HT-29 (cell line): ENCODE measurements around the gene RSPRY1. TPM values are rescaled to one million over a fixed set of nuclear protein-coding genes. Genes with fewer than 3 reads are reported as not detected.

Source experiments
- DNase-seq: peaks from one replicate; pipeline ENCODE4 v3.0.0-alpha.2; 2015; ENCODE audit warnings: low spot score
- total RNA-seq: library from RNA; depleted of rRNA; stranded (reverse); fragments of >200 nt; shearing (Covaris generic); gene quantifications from 2 replicates; pipeline ENCODE4 v1.2.3, GENCODE V29; 2014; rRNA removed

The RSPRY1 gene
- 20.7 and 21.3 TPM in 2 replicates for total RNA-seq

DNA sequence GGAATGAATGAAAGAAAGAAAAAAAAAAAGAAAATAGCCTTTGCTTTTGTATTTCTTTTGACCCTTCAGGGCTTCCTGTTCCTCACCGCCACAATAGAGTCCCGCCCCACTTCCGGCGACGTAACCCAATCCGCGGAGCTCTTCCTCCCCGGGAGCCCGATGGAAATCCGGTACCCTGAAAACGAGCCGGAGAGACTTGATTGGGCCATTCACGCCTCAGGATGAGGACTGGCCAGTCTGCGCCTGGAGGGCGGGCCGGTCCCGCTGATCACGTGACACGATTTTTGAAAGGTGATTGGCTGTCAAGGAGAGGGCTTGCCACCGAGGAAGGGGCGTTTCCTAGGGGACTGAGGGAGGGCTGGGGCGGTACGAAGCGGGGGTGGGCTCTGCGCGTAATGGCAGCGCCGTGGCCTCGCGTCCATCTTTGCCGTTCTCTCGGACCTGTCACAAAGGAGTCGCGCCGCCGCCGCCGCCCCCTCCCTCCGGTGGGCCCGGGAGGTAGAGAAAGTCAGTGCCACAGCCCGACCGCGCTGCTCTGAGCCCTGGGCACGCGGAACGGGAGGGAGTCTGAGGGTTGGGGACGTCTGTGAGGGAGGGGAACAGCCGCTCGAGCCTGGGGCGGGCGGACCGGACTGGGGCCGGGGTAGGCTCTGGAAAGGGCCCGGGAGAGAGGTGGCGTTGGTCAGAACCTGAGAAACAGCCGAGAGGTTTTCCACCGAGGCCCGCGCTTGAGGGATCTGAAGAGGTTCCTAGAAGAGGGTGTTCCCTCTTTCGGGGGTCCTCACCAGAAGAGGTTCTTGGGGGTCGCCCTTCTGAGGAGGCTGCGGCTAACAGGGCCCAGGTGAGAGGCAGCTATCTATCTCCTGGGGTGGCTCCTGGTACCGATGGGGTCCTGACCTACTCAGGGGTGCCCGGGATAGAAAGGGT lies at the start of gene RSPRY1, which contains the start of gene PSME3IP1:
RSPRY1 (plus strand) TSS at position 385 of the 927 bp plus-strand sequence. CDS start 18,330 bp downstream, outside the sequence.
PSME3IP1 (minus strand) TSS at position 95 of the 927 bp plus-strand sequence. CDS start 12,185 bp downstream, outside the sequence.
- DNase-seq, result peak; percentile 99

DNA sequence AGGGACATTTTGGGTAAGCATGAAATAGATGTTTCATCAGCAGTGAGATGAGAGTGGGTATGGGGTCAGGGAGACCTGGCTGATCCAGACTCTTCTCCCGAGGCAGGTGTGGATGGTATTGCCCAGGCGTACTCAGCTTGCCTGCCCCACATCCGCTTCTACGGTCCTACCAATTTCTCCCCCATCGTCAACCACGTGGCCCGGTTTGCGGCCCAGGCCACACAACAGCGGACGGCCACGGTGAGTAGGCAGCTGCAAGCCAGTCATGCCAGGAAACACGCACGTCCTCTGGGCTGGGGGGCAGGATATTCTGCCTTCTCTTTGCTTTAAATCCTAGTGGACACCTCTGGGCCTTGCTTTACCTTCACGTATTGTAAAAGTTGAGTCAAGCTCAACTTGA lies 49.1 kb upstream of the RSPRY1 start:
- no peak for DNase-seq

DNA sequence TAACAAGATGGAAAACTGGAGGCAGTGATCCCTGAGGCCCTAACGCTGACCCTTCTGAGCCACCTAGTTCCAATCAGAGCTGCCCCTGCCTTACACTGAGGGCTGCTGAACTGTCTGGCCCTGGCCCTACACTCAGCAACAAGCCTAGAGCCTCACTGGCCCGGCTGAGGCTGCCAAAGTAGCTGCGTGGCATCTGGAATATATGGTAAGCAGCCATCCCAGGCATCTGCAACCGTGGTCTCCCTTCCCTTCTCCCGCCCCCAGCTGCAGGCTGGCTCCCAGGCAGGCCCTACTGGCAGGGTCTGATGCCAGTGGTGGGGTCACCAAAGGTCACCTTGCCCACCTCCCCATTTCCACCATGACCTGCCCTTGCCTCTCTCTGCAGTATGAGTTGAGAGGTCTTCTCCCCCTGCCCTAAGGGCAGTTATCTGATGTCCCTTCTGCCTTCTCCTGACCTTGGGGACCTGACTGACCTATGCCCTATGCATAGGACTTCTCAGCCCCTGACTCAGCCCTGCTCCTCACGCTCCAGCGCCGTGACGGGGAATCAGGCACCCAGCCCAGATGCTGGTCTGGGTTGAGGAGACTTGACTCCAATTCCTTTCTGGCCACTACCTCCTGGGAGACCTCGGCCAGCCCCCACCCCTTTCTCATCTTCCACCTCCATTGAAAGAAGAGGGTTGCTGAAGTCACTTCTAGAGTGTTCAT lies 48.4 kb upstream of the RSPRY1 start:
- DNase-seq, result no peak

DNA sequence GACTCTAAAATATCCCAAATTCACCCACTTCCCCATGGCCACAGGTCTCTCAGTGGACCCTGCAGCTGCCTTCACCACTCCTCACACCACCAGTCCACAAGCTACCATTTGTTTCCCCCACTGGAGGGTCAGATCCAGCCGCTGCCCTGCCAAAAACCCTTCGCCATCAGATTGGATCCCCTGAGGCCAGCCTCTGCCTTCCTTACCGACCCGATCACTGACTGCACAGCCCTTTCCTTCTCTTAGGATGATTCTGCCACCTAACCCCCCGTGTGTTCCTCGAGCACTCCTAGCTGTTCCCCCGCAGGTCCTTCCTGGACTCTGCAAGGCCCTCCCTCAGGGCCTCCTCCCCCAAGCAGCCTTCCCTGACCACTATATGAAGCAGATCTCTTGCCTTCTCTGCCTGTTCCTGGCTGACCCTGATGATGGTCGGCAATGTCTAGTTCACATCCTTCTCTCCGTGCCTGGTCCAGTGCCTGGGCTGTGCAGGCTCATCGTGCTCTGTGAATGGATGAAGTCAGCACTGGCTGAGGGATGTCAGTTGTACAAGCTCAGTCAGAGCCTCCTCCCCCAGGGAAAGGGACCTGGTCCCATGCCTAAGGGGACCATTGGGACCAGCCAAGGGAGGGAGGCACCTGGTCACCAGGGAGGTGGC lies 47.7 kb upstream of the RSPRY1 start:
- DNase-seq, result no peak

DNA sequence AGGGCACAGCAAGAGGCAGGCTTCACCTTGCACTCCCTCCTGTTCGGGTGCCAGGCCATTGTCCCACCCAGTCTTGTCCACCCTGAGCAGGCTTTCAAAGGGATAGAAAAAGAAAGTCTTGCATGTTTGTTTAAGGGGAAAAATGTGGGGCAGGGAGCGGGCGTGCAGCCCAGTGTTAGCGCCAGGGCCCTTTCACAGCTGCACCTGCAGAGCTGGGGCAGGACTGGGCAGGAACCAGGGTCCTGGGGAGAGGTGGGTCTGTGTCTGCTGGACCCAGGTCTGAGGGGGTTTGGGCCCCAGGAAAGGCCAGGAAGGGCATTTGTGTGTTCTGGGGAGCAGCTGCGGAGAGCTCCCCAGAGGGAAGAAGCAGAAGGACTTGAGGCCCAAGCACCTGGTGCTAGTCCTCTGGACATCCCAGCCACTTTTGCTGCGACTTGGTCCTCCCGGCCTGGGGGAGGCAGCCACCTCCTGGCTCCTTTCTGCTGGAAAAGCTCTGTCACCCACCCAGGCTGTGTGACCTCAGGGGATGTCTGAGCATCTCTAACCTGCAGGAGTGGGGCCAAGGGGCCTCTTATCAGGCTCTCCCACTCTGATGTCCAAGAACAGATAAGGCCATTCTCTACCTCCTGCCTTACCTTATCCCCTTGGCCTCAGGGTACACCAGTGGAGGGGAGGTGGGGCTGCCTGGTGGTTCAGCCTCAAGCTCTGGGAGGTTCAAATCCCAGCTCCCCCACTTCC lies 45.0 kb upstream of the RSPRY1 start:
- DNase-seq, result peak; percentile 42

DNA sequence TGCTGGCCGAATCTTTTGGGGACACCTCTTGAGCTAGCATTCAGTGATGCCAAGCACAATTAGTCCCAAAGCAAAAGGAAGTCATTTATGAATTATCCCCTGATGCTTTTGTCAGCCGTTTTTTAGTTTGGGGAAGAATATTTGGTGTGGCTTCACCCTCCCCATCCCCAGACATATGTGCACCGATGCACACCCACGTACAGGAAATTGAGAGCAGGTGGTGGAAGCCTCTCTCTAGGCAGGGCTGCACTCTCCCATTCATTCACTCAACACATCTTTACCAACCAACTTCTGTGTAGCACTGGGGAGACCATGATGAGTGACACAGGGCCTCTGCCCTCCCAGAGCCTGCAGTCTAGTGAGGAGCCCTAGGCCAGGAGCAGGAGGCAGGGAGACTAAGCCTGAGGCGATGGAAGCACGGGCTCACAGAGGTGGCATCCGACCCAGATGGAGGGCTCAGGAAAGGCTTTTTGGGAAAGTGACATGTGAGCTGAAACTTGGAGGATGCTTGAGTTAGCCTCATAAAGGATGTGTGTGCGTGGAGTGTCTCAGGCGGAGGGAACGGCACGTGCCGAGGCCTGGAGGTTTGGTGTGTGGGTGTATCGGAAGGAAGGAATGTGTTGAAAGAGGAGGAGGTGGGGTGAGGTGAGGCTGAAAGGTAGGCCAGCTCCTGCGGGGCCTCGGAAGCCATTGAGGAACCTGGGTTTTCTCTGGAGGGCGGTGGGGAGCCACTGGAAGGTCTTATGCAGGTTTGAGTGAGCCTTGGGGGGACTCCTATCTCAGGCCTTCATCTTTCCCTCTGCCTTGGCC lies 44.1 kb upstream of the RSPRY1 start:
- DNase-seq, result no peak

DNA sequence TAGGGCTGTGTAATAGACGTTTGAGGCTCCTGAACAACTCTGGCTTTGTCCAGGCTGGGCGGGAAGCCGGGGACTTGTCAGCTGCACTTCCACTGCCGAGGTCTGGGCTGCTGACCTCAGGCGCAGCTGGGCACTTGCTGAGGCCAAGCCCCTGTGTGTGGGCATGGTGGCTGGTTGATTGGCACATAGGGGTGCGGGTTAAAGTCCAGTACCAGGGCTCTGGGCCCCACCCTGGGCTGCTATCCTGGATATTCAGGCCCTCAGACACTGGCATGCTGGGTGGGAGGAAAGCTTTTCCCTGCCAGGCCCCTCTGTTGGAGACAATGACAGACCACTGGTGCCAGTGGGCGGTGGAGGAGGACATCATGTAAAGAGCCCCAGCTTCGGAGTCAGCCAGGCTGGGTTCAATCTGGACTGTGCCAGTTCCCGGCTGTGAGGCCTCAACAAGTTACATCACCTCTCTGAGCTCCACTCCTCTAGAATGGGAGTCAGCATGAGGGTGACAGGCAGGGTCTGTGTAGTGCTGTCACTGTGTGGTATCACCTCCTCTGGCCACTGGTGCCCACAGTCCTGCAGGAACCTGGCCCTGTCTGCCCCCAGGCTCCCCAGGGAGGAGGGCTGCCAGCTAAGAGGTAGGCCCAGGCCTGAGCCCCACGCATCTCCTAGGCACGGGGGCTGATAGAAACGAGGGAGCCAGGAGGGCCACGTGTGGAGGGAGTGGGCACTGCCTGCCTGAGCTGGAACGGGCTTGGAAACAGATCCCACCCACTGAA lies 42.8 kb upstream of the RSPRY1 start:
- DNase-seq, result no peak

DNA sequence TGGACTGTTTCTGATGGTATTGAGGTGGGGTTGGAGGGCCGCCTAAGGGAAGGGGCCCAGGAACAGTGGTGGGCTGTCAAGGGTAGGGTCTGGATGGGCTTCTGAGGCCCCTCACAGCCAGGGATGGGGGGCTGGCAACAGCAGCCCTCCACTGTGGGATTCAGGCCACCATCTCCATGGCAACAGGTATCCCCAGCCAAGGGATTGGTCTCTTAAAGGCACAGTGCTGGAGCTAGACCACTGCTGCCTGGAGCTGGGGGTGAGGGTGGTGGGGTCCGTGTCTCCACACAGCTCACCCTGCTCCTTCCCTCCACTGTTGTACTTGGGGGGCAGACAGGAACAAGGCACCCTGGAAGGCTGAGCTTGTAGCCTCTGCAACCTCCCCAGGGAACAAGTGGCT lies 42.1 kb upstream of the RSPRY1 start:
- DNase-seq, result no peak

DNA sequence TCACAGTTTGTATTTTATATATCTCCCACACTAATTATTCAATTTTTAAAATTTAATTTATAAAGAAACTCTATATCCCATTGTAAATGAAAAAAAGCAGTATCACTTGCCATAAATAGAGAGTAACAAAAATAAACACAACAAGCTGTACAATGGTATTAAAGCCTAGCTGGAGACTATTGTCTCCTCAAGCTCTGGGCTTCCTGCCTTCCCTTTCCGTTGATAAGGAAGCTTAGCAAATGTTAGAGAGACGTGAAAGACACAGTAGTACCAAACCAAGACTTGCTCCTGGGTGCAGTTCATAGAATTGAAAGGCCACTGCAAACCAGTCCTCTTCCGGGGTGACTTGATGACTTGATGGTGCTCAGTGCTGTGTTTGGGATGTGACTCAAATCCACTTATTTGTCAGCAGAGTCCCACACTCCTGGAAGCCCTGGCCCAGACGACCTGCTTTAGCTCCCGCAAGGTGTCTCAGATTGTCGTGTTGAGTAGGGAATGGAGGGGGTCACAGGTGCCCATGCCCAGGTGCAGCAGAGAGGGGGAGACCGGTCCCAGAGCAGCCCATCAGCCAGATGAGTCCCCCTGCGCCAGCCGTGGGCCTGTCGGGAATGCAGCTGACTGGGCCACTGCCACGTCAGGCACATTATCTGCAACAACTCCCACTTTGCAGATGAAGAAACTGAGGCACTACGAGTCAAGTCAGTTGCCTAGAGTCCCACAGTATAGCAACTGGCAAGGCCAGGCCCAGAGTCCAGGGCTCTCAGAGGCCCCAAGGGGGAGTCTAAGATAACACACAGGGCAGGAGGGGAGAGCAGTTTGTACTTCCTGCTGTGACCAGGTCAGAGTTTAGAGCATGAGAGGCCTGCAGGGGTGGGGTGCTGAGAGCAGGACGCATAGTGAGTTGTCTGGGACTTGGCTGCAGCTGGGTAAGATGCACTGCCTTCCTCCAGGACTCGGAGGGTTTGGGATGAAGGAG lies 40.8 kb upstream of the RSPRY1 start:
- no peak for DNase-seq

DNA sequence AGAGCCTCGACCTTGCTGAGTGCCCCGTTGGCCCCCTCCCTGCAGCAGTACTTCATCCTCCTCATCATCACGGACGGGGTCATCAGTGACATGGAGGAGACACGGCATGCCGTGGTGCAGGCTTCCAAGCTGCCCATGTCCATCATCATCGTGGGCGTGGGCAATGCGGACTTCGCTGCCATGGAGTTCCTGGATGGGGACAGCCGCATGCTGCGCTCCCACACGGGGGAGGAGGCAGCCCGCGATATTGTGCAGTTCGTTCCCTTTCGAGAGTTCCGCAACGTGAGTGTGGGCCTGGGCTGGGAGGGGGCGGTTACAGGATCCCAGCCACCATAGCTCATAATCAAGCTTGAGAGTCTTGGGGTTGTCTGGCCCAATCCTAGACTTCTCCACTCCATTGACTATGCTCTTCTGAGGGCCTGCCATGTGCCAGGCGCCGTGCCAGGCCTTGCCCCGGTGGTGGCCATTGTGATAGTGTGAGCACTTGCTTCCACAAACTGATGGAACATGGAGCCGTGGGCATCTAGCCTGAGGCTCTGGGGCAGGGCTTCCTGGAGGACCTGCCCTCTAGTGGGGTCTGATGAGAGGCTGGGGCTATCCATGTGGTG lies 40.0 kb upstream of the RSPRY1 start:
- DNase-seq, result no peak

DNA sequence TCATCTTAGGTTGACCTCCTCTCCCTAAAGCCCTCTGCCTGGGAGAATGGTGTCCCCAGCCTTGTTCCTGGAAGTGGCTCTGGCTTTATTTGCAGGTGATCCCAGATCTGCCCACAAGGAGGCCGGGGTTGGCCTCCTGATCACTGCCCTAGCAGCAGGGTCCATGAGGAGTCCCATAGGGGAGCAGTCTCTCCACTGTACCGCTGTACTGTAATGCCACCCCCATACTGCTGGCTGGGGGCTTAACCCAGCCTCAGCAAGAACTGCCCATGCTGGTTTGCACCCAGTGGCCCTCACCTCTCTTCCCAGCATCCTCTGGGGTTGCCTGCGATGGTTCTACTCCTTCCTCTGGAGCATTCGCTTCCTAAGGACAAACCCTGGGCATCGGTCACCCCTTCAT lies 39.4 kb upstream of the RSPRY1 start:
- no peak for DNase-seq

DNA sequence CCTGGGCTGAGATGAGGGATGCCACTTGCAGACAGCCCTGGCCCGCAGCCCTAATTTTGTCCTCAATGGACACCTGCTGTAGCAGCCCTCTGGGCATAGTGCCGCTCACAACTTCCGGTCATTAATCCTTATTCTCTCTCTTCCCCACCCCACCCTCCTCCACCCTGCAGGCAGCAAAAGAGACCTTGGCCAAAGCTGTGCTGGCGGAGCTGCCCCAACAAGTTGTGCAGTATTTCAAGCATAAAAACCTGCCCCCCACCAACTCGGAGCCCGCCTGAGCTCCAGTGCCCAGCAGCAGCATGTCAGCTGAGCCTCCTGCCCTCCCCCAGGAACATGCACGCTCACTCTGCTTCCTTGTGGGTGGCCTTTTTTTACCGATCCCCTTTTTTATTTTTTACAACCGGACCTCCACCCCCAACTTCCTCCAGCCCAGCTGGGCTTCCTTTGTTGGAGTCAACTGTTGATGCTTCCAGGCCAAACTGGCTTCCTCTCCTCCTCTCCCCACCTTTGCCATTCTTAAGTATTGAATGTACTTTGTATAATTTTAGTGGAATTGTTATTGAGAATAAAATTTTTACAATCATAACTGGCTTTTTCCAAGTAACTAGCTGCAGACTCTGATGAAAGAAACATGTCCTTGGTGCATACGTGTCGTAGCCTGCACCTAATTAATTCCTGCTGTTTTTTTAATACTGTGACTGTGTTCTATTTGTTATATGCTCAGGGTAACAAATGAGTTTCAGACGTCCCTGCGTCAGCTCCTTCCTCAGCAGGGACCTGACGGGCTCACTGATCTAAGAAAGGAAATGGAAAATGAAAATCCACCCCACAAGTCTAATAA lies 38.5 kb upstream of the RSPRY1 start:
- DNase-seq, result peak; percentile 39

DNA sequence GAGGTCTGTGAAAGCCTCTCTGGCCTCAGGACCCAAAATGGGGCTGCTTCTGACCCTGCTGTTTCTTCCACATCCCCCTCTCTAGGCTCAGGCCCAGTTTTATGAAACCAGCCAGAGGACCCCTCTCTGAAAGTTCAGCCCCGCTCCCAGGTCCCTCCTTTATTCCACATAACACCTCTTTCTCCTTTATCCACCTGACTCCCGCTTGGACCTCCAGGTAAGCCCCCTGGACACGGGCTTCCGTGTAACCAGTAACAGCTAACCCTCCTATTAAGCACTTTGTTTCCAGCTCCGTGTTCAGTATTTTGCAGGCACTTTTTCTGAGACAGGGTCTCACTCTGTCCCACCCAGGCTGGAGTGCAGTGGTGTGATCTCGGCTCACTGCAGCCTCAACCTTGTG lies 37.6 kb upstream of the RSPRY1 start:
- DNase-seq, result no peak

DNA sequence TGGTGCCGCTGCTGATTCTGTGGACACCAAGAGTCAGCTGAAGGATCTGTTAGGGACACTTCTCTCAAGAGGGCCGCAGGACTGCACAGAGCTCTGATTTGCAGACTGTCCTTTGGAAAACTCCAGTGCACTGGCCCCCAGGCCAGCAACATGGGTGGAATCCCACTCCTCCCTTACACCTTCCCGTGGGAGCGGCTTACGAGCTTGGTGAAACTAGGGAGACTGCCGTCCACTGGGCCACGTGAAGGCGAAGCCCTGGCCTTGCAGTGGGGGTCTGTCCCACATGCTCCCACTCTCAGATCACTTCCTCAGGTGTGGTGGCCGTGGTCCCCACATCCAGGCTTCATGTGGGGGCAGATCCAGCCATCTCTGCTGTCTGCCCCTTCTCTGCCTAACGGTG lies 36.7 kb upstream of the RSPRY1 start:
- no peak for DNase-seq

DNA sequence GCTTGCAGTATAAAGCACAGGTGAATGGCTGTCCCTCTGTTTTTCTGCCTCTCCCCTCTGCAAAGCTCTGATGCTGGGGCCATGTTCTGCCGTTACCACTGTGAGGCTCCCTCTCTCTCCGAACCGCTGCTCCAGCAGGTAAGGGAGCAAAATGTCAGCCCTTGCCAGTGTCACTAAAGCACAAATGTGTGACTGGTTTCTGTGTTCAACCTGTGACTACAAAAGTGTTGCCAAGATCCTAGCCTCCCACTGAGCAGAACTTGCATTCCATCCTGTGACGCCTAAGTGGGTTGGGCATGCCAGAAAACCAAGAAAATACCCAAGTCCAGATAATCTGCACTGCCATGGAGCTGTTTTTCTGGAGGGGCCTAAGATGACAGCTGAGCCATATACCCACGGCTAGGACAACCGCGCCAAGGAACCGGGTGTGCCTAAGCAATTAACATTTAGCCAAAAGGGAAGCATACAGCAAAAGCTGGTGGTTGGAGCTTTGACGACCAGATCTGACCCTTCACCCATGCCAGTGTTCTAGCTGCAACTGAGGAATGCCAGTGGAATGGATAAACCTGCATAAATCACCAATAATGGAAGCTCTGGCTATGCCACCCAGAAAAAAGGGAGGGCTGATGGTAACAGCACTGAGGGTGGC lies 35.3 kb upstream of the RSPRY1 start:
- no peak for DNase-seq

DNA sequence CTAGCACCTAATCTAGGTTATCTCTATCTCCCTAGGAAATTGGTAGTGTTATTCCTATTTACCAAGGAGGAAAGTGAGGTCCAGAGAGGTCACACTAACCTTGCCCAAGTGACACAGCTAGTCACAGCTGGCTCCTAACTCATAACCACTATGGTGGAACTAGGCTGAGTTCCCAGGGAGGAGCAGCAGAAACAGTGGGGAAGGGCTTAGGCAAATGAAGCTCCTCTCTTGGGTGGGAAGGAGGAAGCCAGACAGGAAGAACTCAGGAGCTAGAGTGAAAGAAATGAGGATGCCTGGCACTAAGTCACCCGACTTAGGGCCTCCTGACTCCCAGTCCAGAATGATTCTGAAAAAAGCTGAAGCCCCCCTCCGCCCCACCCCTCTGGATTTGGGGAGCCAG lies 34.8 kb upstream of the RSPRY1 start:
- DNase-seq, result no peak
